ENCODE data around the gene TAS2R43.
"Not testable (repeated sequence)": the region's sequence is repeated elsewhere in the genome, so short reads cannot be mapped to it uniquely, and the experiment has no call there.

Gene TAS2R43, protein sequence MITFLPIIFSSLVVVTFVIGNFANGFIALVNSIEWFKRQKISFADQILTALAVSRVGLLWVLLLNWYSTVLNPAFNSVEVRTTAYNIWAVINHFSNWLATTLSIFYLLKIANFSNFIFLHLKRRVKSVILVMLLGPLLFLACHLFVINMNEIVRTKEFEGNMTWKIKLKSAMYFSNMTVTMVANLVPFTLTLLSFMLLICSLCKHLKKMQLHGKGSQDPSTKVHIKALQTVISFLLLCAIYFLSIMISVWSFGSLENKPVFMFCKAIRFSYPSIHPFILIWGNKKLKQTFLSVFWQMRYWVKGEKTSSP

DNA sequence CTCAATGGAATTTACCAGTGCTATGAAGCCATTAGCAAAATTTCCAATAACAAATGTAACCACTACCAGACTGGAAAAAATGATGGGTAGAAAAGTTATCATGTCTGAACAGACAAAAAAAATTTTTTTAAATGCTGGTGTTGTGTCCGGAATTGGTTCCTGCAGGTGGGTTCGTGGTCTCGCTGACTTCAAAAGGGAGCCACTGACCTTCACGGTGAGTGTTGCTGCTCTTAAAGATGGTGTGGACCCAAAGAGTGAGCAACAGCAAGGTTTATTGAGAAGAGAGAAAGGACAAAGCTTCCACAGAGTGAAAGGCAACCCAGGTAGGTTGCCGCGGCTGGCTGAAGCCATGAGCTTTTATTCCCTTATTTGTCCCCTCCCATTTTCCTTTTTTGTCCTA, at the start of gene TAS2R43:
Gene TAS2R43 (minus strand): TSS at position 186 of the 400 bp plus-strand sequence. CDS start 84 bp downstream, at position 102.
- no peak for DNase-seq

DNA sequence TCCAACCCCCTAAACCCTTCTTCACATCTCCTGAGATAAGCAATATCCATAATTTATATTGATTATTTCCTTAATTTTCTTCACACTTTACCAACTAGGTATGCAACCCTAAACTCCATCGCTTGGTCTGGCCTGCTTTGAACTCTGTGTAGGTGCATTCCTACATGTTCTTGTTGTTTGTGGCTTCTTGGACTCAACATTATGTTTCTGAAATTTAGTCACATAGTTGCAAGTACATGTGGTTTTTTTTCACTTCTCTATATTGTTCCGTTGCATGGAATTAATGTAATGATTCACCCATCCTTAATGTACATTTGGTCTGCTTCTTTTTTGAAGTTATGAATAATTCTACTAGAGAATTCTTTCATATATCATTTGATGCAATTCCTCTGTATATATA, 44.0 kb upstream of the TAS2R43 start:
- DNase-seq = no peak

DNA sequence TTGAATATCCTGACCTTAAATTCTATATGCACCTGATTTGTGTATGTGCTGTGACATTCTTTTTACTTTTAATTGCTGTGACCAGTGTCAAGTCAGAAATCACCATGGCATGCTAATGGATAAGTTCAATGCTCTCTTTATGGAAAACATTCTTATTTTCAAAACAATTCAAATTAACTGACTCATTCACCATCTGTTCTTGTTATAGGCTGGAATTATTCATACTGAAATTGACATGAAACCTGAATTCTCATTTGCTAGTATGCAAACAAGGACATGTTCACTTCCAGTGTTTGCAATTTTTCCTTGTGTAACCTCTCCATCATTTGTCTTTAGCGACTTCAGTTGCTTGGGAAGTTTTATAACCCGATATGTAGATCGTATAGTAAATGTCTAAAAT, 42.2 kb upstream of the TAS2R43 start, which contains the start of gene TAS2R30:
Gene TAS2R30 (minus strand): TSS at position 340 of the 400 bp plus-strand sequence. CDS start 400 bp downstream, outside the sequence.
- DNase-seq = no peak

DNA sequence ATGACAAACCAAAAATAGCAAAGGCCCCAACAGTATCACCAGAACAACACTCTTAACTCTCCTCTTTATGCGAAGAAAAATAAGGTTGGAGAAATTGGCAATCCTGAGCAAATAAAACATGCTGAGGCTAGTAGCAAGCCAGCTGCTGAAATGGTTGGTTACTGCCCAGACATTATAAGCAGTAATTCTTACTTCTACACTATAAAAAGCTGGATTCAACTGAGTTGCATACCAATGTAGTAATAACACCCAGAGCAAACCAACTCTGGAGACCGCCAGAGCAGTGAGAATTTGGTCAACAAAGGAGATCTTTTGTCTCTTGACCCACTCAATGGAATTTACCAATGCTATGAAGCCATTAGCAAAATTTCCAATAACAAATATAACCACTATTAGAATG, 41.7 kb upstream of the TAS2R43 start:
- no peak for DNase-seq

DNA sequence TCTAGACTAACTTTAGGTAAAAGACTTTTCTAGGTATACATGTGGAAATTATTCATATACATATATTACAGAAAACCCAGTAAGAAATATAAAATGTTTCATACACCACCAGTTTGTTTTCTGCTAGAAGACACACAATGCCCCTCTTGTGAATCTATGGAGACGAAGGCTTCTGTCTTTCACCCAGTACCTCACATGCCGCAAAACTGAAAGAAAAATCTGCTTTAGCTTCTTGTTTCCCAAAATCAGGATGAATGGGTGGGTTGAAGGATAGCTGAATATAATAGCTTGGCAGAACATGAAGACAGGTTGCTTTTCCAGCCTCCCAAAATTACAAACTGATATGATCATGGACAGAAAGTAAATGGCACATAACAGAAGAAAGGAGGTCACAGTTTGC, 41.0 kb upstream of the TAS2R43 start:
- DNase-seq = no peak

DNA sequence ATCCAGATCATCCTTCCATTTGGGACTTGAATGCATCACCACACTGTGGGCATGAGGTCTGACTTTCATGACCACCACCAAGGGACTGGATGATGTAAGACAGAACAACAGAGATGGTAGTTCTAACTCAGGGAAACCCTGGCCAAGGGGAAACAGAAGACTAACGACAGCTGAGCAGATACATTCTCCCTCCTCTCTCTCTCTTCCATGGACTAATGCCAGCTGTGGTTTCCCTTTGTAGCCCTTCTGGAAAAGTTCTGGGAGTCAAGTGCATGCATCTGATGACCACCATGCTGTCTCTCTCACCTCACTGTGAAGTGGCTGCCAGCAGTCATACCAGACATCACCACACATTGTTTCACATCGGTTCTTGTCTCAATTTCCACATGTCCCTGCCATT, 38.9 kb upstream of the TAS2R43 start:
- no peak for DNase-seq

DNA sequence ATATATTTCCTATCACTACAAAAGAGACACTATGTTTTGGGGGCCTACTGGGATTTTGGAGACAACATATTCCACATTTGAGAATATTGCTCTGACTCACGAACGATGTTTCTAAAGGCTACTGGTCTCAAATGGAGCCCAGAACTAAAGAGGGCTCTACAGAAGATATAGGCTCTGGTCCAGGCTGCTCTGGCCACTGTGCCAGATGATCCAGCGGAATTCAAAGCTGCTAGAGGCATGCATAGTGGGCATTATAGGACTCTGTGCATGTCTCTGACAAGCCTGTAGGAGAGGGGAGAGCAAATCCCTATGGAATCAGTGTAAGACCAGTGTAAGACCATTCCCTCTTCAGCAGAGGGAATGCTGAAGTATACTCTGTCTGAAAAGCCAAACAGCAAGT, 38.3 kb upstream of the TAS2R43 start:
- DNase-seq = no peak

DNA sequence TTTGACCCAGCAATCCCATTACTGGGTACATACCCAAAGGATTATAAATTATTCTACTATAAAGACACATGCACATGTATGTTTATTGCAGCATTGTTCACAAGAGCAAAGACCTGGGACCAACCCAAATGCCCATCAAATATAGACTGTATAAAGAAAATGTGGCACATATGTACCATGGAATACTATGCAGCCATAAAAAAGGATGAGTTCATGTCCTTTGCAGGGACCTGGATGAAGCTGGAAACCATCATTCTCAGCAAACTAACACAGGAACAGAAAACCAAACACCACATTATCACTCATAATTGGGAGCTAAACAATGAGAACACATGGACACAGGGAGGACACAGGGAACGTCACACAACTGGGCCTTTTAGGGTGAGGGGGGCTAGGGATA, 22.0 kb upstream of the TAS2R43 start:
- not testable (repeated sequence) for DNase-seq

DNA sequence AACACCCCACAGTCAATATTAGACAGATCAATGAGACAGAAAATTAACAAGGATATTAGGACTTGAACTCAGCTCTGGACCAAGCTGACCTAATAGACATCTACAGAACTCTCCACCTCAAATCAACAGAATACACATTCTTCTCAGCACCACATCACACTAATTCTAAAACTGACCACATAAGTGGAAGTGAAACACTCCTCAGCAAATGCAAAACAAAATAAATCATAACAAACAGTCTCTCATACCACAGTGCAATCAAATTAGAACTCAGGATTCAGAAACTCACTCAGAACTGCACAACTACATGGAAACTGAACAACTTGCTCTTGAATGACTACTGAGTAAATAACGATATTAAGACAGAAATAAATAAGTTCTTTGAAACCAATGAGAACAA, 19.1 kb upstream of the TAS2R43 start:
- not testable (repeated sequence) for DNase-seq

DNA sequence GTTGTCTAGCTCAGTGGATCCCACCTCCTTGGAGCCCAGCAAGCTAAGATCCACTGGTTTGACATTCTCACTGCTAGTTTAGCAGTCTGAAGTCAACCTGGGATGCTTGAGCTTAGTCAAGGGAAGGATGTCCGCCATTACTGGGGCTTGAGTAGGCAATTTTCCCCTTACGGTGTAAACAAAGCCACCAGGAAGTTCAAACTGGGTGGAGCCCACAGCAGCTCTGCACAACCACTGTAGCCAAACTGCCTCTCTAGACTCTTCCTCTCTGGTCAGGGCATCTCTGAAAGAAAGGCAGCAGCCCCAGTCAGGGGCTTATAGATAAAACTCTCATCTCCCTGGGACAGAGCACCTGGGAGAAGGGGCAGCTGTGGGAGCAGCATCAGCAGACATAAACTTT, 16.7 kb upstream of the TAS2R43 start:
- DNase-seq = no peak

DNA sequence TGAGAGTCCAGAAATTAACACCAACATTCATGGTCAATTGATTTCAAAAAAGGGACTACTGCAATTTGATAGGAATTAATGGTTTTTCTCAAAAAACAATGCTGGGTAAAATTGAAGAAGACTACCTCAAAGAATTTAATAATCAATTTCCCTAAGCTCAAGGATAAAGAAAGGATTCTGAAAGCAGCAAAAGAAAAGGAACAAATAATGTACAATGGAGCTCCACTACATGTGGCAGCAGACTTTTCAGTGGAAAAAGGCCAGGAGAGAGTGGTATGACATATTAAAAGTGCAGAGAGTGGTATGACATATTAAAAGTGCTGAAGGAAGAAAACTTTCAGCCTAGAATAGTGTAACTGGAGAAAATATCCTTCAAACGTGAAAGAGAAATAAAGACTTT, 15.6 kb upstream of the TAS2R43 start:
- DNase-seq = no peak

DNA sequence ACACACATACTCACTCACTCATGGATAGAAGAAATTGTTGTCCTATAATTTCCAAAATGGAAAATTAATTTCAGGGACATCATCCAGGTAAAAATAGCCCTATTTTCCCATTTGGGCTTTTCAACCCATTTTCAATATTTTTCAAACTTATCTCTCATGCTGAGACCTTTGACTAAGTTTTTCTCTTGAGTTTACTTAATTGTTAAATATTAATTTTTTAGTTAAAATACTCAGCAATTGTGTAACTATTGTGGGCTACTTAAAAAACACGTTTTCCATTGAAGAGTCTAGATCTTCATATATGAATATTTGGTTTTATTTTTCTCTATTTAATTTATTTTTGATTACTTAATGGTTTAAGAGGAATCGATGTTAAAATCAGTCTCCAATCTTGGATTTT, 14.2 kb upstream of the TAS2R43 start:
- DNase-seq = no peak

DNA sequence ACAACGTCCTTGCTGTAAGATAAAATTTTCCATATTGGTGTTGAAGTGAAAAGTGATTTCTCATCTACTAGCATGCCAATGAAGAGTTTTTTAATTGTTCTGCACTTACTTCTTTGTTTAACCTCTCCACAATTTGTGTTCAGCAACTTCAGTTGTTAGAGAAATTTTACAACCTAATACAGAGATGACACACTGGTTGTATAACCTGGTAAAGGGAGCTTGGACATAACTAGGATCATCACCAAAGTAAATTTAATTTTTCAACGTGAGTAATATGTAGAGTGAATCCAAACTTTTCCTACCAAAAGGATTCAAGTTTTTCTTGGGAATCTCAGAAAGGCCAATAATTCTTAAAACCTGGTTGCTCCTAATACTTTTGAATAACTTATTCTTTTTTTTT, 13.4 kb upstream of the TAS2R43 start:
- DNase-seq = no peak

DNA sequence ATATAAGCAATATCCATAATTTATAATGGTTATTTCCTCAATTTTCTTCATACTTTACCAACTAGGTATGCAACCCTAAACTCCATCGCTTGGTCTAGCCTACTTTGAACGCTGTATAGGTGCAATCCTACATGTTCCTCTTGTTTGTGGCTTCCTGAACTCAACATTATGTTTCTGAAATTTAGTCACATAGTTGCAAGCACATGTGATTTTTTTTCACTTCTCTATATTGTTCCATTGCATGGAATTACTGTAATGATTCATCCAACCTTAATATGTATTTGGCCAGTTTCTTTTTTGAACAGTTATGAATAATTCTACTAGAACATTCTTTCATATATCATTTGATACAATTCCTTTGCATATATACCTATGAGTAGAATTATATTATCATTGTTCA, 2.8 kb upstream of the TAS2R43 start:
- DNase-seq = not testable (repeated sequence)

DNA sequence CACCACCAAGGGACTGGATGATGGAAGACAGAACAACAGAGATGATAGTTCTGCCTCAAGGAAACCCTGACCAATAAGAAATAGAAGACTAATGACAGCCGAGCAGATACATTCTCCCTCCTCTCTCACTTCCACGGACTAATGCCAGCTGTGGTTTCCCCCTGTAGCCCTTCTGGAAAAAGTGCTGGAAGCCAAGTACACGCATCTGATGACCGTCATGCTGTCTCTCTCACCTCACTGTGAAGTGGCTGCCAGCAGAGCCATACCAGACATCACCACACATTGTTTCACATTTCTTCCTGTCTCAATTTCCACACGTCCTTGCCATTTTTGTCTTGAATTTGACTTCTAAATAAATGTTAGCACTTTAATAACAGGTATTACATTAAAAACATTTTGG, 2.9 kb downstream of the TAS2R43 start:
- no peak for DNase-seq

DNA sequence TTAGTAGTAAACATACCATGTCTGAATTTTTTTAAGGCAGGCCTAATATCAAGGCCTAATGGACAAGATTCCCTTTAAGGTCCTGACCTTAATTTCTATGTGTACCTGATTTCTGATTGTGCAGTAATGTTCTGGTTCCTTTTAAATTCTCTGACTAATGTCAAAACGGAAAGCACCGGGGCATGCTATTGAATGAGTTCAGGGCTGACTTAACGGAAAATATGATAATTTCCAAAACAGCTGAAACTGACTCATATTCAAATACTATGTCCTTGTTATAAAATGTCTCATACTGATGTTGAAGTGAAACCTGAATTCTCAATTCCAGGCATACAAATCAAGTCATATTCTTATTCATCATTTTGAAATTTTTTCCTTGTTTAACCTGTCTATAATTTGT, 6.7 kb downstream of the TAS2R43 start:
- DNase-seq = no peak

DNA sequence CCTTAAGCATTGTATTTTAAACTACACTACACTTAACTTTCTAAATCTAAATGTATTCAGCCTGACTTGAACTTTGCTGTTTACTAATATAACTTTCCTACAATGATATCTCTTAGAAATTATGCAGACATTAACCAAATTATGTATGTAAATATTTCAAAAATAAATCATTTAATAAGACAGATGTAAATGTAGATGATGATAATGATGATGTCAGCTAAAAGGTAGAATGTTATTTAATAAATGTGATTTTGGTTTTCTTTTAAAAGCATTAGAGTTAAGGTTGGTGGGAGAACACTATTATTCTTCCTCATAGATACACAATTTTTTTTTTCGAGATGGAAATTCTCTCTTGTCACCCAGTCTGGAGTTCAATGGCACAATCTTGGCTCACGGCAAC, 10.1 kb downstream of the TAS2R43 start:
- DNase-seq = no peak

DNA sequence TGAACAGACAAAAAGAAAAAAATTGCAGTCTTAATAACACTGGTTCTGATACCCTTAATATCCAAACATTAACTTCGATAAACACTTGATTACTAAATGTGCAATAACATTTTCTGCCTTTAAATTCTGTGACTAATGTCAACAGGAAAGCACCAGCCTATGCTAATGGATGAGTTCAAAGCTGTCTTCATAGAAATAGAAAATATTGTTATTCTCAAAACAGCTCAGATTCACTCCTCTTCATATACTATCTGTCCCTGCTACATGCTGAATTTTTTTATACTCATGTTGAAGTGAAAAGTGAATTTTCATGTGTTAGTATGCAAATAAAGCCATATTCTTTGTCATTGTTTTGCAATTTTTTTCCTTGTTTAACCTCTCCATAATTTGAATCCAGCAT, 13.9 kb downstream of the TAS2R43 start:
- DNase-seq = no peak

DNA sequence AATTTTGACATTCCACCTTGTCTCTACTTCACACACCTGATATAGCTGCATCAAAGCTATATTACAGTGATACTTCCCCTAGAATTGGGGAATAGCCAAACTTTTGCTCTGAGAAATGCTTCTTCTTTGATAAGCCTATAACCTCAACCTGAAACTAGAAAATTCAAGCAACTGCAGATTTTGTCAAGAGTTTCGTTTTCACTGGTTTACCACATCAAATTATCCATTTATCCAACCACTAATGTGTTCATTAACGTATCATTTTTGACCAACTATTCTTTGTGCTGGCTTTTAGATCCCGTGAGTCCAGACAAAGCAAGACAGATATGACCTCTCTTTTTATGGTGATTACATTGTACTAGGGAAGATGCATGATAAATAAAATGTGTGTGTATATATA, 16.5 kb downstream of the TAS2R43 start:
- no peak for DNase-seq

DNA sequence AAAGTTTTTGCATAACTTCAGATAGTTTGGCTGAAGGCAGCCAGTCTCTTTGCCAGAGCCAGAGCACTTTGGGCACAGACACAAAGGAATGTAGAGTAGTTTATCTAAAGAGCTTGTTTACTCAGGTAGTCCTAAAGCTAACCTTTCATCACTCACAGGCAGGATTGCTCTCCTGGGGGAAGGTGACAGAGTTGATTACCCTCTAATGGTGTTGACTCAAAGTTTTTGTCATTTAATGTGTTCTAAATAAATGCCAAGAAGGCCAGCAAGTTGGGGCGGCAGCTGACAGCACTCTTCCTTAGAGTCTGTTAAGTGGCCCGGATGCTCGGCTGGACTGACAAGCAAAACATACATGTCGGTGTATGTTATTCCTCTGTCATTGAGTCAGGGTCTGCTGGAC, 20.7 kb downstream of the TAS2R43 start:
- no peak for DNase-seq

DNA sequence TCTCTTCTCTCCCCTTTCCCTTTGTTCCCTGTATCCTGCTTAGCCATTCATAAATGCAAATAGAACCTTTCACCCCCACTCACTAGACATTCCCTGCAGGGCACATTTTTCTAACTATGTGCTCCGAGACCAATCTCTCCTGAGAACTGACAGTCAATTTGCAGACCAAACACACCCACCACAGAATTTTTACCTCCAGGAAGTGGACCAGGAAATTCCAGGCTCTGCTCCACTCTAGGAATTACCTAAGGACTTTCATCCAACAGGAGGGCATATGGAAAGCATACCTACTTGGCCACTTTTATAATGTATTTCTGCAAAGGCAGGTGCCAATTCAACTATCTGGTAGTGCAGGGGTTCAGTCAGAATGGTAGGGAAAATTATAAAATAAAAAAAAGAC, 21.1 kb downstream of the TAS2R43 start:
- no peak for DNase-seq

DNA sequence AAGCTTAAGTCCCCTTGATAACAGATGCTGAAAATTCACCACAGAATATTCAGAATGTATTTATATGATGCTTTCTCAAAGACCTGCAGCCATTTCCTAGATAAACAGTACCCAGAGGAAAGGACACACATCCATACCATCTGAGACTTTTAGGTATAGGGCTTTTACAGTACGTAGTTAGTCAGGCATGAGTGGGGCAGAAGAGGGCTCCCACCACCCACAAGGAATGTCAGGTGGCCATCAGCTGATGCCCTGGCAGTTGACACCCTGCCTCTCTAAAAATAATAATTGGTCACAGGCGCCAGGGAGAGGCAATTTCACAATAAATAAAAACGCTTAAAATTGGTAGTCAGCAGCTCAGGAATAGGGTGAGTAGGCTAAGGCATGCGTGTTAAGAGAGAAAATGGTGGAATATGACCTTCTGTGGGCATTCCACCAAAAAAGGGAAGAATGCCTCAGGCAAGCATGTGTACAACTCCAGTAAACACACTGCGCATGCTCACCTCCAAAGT, 22.2 kb downstream of the TAS2R43 start:
- no peak for DNase-seq

DNA sequence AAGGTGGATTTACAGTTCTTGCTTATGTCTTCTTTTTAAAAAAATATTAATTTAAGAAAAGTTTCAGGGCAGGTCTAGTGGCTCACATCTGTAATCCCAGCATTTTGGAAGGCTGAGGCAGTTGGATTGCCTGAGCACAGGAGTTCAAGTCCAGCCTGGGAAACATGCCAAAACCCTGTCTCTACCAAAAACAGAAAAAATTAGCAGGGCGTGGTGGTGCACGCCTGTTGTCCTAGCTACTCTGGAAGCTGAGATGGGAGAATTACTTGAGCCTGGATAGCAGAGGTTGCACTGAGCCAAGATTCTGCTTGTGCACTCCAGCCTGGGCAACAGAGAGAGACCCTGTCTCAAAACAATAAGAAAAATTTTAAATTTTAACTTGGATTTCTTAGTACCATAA, 24.6 kb downstream of the TAS2R43 start:
- DNase-seq = no peak

DNA sequence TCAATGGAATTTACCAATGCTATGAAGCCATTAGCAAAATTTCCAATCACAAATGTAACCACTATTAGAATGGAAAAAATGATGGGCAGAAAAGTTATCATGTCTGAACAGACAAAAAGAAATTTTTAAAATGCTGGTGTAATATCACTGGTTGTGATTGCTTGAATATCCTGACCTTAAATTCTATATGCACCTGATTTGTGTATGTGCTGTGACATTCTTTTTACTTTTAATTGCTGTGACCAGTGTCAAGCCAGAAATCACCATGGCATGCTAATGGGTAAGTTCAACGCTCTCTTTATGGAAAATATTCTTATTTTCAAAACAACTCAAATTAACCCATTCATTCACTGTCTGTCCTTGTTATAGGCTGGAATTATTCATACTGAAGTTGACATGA, 29.9 kb downstream of the TAS2R43 start, which contains the start of gene TAS2R46:
Gene TAS2R46 (minus strand): TSS at position 101 of the 400 bp plus-strand sequence. CDS start 0 bp downstream, at position 101.
- DNase-seq = not testable (repeated sequence)

DNA sequence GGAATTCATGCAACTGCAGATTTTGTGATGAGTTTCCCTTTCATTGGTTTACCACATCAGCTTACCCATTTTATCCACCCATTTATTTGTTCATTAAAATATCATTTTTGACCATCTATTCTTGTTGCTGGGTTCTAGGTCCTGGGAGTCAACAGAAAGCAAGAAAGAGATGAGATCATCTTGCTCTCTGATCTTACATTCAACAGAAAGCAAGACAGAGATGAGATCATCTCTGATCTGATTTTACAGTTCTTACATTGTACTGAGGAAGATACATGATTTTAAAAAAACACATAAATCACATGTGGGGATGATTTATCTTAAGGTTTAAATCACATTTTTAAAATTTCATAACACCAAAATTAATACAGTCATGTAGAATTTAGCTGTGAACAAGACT, 32.3 kb downstream of the TAS2R43 start:
- no peak for DNase-seq

Measured in activated T-cell treated with anti-CD3 and anti-CD28 coated beads for 4 hours (primary cell).